Gastroesophageal sphincter (tissue), 3 donors: ENCODE results near the gene ANO9.

Experiments used
- POLR2A ChIP-seq, 2 donors: fragments of 450-650 bp; IDR thresholded peaks; one replicate each; pipeline ENCODE4 v1.6.1; 2017; ENCODE audit warnings: antibody characterized with exemption in 2 of 2, mild to moderate bottlenecking in 2 of 2, moderate library complexity in 1 of 2
- TF ChIP-seq, protein P1 (sequence below), 4 experiments: fragments of 200-600 bp in 2 of 4; fragments of 450-650 bp in 2 of 4; sonication (generic) in 1 of 4; IDR thresholded peaks; one replicate each; pipeline ENCODE4 v1.5.1; 2017 to 2019; ENCODE audit warnings: antibody characterized with exemption in 4 of 4, mild to moderate bottlenecking in 2 of 4, moderate library complexity in 2 of 4

DNA sequence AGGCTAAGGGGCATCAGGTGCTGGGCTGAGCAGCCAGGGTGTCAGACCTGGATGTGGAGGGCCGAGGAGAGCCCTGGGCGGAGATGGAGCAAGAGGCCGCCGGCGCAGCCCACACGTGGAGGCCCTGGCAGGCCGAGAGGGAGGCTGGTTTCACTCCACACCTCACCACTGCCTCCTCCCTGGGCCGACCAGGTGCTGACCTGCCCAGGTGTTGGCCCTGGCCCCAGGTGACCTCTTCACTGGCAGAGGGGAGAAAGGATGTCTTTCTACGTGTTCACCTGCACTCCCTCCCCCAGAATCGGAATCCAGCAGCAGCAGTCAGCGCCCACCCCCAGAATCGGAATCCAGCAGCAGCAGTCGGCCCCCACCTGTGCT lies 781 bp downstream of the ANO9 start:
- no peak for TF ChIP-seq POLR2A (IDR thresholded peaks at IDR 0.05)
- TF ChIP-seq, protein P1, sequence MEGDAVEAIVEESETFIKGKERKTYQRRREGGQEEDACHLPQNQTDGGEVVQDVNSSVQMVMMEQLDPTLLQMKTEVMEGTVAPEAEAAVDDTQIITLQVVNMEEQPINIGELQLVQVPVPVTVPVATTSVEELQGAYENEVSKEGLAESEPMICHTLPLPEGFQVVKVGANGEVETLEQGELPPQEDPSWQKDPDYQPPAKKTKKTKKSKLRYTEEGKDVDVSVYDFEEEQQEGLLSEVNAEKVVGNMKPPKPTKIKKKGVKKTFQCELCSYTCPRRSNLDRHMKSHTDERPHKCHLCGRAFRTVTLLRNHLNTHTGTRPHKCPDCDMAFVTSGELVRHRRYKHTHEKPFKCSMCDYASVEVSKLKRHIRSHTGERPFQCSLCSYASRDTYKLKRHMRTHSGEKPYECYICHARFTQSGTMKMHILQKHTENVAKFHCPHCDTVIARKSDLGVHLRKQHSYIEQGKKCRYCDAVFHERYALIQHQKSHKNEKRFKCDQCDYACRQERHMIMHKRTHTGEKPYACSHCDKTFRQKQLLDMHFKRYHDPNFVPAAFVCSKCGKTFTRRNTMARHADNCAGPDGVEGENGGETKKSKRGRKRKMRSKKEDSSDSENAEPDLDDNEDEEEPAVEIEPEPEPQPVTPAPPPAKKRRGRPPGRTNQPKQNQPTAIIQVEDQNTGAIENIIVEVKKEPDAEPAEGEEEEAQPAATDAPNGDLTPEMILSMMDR (IDR thresholded peaks at IDR 0.05): no peak
